ENCODE data around the gene TBC1D21.

Gene TBC1D21

DNA sequence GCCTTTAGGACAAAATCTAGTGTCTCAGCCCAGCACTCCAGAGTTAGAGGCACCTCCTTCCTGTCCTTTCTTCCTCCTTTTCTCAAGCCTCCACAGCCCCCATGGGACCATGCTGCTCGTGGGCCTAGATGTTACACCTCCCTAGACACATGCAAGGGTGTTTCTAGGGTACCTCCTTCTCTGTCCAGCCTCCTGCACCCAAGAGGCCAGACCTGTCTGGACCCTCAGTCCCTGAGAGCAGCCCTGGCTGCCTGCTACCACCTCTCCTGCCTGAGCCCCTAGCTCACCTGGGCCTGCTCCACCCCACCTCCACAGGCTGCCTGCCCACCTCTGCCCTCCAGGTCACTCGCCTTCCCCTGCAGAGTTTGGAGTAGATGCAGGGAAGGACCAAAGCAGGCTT, 58.1 kb downstream of the TBC1D21 start:
- DNase-seq (ENCODE audit: low spot score) = no peak
- TF ChIP-seq, protein P1, sequence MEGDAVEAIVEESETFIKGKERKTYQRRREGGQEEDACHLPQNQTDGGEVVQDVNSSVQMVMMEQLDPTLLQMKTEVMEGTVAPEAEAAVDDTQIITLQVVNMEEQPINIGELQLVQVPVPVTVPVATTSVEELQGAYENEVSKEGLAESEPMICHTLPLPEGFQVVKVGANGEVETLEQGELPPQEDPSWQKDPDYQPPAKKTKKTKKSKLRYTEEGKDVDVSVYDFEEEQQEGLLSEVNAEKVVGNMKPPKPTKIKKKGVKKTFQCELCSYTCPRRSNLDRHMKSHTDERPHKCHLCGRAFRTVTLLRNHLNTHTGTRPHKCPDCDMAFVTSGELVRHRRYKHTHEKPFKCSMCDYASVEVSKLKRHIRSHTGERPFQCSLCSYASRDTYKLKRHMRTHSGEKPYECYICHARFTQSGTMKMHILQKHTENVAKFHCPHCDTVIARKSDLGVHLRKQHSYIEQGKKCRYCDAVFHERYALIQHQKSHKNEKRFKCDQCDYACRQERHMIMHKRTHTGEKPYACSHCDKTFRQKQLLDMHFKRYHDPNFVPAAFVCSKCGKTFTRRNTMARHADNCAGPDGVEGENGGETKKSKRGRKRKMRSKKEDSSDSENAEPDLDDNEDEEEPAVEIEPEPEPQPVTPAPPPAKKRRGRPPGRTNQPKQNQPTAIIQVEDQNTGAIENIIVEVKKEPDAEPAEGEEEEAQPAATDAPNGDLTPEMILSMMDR (IDR thresholded peaks at IDR 0.05; ENCODE audit: extremely low read depth, insufficient read depth, missing control alignments) = no peak
- in situ Hi-C loops (cut with MboI; ENCODE audit: low pct_unique_long_range_greater_than_20kb, low sequenced_read_pairs, unreplicated experiment) = no loop called here

DNA sequence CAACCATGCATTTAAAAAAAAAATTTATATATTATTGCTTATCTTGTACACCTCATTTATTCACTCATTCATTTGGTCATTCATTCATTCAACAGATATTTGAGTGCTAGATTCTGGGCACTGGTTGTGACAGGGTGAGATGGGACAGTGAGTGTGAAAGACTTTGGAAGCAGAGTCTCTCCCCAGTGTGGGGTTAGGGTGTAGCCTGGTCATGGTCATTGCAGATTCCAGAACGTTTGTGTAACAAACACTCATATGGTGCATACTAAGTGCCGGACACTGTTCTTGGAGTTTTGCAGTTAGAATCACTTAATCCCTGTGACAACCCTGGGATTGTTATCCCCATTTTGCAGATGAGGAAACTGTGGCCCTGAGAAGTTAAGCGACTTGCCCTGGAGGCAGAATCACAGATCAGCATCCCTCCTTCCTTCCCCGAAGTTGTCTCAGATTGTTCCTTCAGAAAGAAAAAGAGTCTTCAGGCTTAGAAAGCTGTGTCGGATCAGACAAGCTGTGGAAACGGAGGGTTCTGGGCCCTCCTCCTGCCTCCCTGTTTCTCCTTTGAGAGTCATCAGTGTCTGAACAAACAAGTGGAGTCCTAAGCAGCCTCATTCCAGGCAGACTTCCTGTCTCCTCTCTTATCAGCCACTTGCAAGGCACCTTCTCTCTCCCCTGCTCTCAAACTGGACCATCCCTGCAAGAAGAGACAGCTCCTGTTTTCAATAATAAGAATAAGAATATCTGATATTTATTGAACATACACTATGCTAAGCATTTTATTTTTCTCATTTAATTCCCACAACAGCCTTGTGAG, 59.2 kb downstream of the TBC1D21 start:
- TF ChIP-seq, protein P1 (IDR thresholded peaks at IDR 0.05; ENCODE audit: extremely low read depth, insufficient read depth, missing control alignments) = no peak
- in situ Hi-C loops (cut with MboI; ENCODE audit: low pct_unique_long_range_greater_than_20kb, low sequenced_read_pairs, unreplicated experiment) = no loop called here
- no peak for DNase-seq (ENCODE audit: low spot score)

DNA sequence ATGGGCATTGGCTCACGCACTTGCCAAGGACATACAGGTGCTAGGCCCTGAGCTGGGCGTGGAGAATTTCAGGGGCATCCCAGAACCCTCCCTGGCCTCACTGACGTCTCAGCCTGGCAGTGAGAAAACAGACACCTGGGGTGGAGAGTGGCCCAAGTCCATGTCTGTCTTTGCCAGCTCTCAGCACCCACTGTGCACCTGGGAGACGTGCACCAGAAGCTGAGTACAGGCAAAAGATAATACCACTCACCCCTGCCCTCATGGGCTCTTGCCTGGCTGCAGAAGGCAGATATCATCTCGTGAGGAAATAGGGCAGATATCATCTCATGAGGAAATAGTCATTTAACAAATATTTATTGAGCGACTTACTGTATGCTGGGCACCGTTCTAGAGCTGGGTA, 60.9 kb downstream of the TBC1D21 start:
- TF ChIP-seq, protein P1 (IDR thresholded peaks at IDR 0.05; ENCODE audit: extremely low read depth, insufficient read depth, missing control alignments) = no peak
- DNase-seq (ENCODE audit: low spot score) = no peak
- in situ Hi-C loops (cut with MboI; ENCODE audit: low pct_unique_long_range_greater_than_20kb, low sequenced_read_pairs, unreplicated experiment) = no loop called here

DNA sequence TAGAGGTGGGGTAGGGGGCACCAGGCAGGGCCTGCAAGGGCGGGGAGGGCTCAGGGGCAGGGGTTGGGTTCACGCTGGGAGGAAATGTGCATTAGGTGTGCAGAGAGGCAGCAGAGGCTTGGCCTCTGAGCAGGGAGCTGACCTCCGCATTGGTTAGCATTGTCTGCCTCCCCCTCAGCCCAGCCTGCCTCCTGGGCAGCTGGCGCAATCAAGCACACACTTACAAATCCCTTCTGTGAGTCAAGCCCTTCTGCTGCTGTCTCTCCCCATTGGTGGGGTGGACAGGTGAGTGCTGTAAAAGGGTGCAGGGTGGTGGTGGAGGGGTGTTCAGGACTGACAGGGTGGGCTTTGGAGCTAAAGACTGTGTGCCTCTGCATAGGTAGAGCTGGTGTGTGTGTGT, 62.2 kb downstream of the TBC1D21 start:
- in situ Hi-C loops (cut with MboI; ENCODE audit: low pct_unique_long_range_greater_than_20kb, low sequenced_read_pairs, unreplicated experiment) = no loop called here
- no peak for DNase-seq (ENCODE audit: low spot score)
- TF ChIP-seq, protein P1 (IDR thresholded peaks at IDR 0.05; ENCODE audit: extremely low read depth, insufficient read depth, missing control alignments) = no peak

DNA sequence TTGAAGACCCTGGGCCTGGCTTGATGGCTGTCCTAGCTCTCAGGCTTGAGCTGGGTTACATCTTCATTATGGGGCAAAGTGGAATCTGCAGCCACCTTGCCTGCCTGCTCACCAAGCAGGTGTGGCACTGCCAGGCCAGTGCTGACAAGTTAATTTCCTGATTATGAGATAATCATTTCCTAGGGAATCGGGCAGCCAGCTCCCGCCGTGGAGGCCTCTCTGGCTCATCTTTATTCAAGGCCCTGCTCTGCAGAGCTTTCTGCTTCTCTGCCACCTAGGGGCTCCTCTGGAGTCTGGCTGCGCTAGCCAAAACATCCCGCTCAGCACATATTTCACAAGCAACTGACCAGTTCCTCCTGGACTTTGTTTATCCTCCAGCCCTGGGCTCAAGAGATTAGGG, 62.8 kb downstream of the TBC1D21 start:
- DNase-seq (ENCODE audit: low spot score) = no peak
- in situ Hi-C loops (cut with MboI; ENCODE audit: low pct_unique_long_range_greater_than_20kb, low sequenced_read_pairs, unreplicated experiment) = no loop called here
- TF ChIP-seq, protein P1 (IDR thresholded peaks at IDR 0.05; ENCODE audit: extremely low read depth, insufficient read depth, missing control alignments) = no peak

DNA sequence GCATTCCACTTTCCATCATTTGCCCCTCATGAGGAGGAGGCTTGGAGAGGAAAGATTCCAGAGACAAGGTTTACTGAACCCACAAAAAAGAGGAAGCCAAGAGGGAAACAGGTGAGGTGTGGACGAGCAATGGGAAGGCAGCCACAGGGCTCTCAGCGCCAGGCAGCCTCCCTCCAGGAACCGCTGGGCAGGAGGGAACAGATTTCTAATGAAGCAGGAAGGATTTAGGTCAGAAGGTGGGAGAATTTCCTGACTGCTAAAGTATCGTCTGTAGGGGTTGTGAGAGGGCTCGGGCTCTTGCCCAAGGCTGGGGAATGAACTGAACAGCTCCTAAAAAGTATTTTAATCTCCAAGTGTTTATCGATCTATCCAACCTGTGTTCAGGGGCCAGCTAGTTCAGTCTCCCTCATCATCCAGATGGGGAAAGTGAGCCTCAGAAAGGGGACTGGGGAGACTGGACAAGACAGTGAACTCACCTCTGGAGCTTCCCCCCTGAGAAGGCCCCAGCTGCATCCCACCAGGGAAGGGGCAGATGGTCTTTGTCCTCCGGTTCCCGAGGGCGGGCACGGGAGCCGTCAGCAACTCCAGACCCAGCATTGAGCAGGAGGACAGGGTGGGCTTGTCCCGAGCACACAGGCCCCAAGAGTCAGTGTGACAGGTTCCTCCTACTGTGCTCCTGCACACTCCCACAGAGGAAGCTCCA, 63.4 kb downstream of the TBC1D21 start:
- no peak for DNase-seq (ENCODE audit: low spot score)
- in situ Hi-C loops (cut with MboI; ENCODE audit: low pct_unique_long_range_greater_than_20kb, low sequenced_read_pairs, unreplicated experiment) = no loop called here
- TF ChIP-seq, protein P1 (IDR thresholded peaks at IDR 0.05; ENCODE audit: extremely low read depth, insufficient read depth, missing control alignments) = no peak
